ENCODE results near the gene RDH5. TPM values are rescaled to one million over a fixed set of nuclear protein-coding genes. Genes with fewer than 3 reads are reported as not detected.

Gene RDH5
- total RNA-seq, 1 donor from 2014 or later: 4.4 TPM

DNA sequence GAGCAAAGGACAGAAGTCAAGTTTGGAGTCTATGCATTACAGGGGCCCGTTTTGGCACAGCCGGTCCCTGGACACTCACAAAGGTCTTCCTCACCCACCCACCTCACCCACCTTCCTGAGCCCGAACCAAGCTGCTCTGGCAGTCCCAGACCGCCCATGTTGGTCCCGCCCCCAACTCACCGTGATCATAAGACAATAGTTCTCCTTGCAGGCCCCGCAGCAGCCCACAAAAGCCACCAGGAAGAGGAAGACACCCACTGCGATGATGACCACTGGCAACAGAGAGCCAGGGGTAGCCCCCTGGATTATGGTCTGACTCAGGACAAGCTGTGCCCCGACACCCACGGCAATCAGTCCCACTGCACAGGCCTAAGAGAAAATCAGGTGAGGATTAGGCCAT, 6.8 kb downstream of the RDH5 start:
- Mint-ChIP-seq H3K27me3 (ENCODE audit: unreplicated experiment) (peaks cover 29% of the 10 kb centered on the region), H3K4me1 (ENCODE audit: unreplicated experiment) (peaks cover 41% of the 10 kb centered on the region), H3K27ac (ENCODE audit: unreplicated experiment) (peak overlapping the region; percentile 36), H3K36me3 (ENCODE audit: low read depth, unreplicated experiment) (peaks cover 39% of the 10 kb centered on the region), H3K9me3 (ENCODE audit: unreplicated experiment) (no peaks in the 10 kb centered on the region), H3K4me3 (ENCODE audit: unreplicated experiment) (peak overlapping the region; percentile 94)
- TF ChIP-seq, protein P1, sequence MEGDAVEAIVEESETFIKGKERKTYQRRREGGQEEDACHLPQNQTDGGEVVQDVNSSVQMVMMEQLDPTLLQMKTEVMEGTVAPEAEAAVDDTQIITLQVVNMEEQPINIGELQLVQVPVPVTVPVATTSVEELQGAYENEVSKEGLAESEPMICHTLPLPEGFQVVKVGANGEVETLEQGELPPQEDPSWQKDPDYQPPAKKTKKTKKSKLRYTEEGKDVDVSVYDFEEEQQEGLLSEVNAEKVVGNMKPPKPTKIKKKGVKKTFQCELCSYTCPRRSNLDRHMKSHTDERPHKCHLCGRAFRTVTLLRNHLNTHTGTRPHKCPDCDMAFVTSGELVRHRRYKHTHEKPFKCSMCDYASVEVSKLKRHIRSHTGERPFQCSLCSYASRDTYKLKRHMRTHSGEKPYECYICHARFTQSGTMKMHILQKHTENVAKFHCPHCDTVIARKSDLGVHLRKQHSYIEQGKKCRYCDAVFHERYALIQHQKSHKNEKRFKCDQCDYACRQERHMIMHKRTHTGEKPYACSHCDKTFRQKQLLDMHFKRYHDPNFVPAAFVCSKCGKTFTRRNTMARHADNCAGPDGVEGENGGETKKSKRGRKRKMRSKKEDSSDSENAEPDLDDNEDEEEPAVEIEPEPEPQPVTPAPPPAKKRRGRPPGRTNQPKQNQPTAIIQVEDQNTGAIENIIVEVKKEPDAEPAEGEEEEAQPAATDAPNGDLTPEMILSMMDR (IDR thresholded peaks at IDR 0.05; ENCODE audit: unreplicated experiment): no peak
- DNase-seq (ENCODE audit: low spot score): no peak

DNA sequence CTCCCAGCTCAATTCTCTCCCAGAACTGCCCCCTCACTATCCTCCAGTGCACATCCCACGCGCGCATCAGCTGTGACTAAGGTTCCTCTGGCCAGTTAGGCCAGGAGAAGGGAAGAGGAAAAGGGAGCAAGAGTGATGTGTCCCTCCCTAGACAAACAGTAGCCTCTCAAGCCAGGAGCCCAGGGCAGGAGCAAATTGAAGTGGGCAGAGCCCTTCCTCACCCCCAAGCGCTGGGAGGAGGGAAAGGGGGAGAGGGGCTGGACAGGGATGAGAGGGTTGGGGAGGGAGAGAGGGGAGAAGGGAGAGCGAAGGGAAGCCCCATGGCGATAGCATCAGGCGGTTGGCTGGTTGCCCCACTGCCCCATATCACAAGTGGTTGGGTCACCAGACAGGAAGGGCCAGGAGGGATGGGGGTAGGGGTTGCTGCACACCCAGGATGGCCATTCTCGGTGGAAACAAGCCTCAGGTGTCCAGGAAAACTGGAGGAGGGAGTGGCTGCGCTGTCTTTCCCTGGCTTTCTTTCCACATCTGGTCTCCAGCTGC, 7.5 kb downstream of the RDH5 start:
- H3K27me3 Mint-ChIP-seq (ENCODE audit: unreplicated experiment): peaks cover 29% of the 10 kb centered on the region
- no peaks in the 10 kb centered on the region for H3K9me3 Mint-ChIP-seq (ENCODE audit: unreplicated experiment)
- peaks cover 39% of the 10 kb centered on the region for H3K36me3 Mint-ChIP-seq (ENCODE audit: low read depth, unreplicated experiment)
- no peak for DNase-seq (ENCODE audit: low spot score)
- peak overlapping the region; percentile 77 for H3K27ac Mint-ChIP-seq (ENCODE audit: unreplicated experiment)
- H3K4me3 Mint-ChIP-seq (ENCODE audit: unreplicated experiment): peak overlapping the region; percentile 94
- TF ChIP-seq, protein P1 (IDR thresholded peaks at IDR 0.05; ENCODE audit: unreplicated experiment): no peak
- H3K4me1 Mint-ChIP-seq (ENCODE audit: unreplicated experiment): peaks cover 41% of the 10 kb centered on the region

DNA sequence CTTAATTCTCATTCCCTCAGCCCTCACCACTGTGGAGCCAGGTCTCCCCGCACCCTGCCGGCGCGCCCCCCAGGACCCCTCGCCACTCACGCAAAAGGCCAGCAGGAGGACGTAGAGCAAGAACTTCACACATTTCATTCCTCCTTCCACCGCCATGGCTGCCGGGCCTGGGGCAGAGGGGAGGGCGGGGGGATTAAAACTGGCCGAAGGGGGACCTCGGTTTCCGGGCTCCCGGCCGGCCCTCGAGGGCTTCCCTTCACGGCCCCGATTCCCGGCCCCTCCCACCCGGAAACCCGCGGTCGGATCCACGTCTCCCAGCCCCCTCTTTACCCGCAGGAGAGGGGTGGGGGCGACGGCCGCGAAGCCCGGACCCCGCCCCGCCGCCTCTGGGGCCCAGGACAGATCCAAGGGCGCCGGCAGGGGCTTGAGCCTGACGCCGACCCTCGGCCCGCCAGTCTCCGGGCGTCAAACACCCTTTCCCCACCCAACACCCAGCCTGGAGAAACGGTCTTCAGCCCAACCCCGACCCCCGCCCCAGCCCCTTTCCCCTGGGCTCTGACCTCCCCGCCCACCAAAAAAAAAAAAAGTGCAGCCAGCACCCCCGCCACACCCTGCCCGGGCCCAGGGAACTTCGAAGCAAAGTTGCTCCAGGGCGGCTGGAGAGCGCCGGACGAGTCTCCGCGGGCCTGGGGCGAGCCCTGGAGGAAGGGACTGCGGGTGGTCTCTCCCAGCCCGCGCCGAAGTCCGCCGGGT, 8.2 kb downstream of the RDH5 start:
- no peaks in the 10 kb centered on the region for H3K9me3 Mint-ChIP-seq (ENCODE audit: unreplicated experiment)
- H3K36me3 Mint-ChIP-seq (ENCODE audit: low read depth, unreplicated experiment): peaks cover 37% of the 10 kb centered on the region
- peak overlapping the region; percentile 94 for H3K4me3 Mint-ChIP-seq (ENCODE audit: unreplicated experiment)
- peaks cover 41% of the 10 kb centered on the region for H3K4me1 Mint-ChIP-seq (ENCODE audit: unreplicated experiment)
- H3K27me3 Mint-ChIP-seq (ENCODE audit: unreplicated experiment): peaks cover 26% of the 10 kb centered on the region
- TF ChIP-seq, protein P1 (IDR thresholded peaks at IDR 0.05; ENCODE audit: unreplicated experiment): no peak
- peak; percentile 73 for DNase-seq (ENCODE audit: low spot score)
- no peak overlapping the region for H3K27ac Mint-ChIP-seq (ENCODE audit: unreplicated experiment)

DNA sequence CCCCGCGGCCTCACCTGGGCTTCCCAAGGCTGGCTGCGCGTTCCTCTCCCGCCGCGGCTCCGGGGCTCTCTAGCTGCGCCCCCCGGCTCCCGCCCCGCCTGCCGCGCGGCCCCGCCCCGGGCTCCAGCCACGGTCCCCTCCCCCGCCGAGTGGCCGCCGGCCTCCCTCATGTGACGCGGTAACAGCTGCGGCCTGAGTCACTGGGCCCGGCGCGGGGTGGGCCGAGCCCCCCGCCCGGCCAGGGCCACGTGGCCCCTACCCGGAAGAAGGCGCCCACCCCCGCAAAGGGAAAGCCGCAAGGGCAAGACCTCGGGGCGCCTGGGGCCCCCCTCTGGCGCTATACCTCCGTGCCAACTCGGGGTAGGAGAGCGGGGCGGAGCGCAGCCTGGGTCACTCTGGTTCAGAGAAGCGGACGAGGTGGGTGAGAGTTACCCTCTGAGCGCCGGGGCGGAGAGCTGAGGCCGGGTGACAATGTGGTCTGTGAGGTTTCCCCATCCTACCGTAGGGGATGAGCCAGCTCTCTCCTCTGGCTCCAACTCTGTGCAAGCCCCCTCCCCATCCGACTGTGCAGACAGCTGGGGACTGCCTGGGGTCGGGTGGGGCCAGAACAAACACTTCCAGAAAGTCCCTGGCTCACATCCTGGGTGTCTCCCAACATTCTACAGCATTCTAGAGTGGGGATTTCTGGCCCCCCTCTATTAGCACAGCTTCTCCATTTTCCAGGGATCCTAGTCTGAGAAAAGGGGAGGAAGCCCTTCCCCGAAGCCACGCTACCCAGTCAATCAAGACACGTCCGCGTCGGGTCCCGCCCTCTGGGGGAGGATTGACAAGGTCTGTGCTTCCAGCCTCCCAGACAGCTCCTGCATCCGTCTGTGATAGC, 9.0 kb downstream of the RDH5 start, which contains the start of gene CD63:
Gene CD63, minus strand, starts transcription at position 71 of the 880 bp plus-strand sequence. CDS start 668 bp downstream, outside the sequence.
- TF ChIP-seq, protein P1 (IDR thresholded peaks at IDR 0.05; ENCODE audit: unreplicated experiment): no peak
- peaks cover 32% of the 10 kb centered on the region for H3K36me3 Mint-ChIP-seq (ENCODE audit: low read depth, unreplicated experiment)
- H3K9me3 Mint-ChIP-seq (ENCODE audit: unreplicated experiment): no peaks in the 10 kb centered on the region
- H3K27ac Mint-ChIP-seq (ENCODE audit: unreplicated experiment): peak within 1 kb of the TSS; percentile 95
- peaks cover 26% of the 10 kb centered on the region for H3K27me3 Mint-ChIP-seq (ENCODE audit: unreplicated experiment)
- peak within 1 kb of the TSS; percentile 94 for H3K4me3 Mint-ChIP-seq (ENCODE audit: unreplicated experiment)
- H3K4me1 Mint-ChIP-seq (ENCODE audit: unreplicated experiment): peaks cover 41% of the 10 kb centered on the region
- peak; percentile 79 for DNase-seq (ENCODE audit: low spot score)
